Activated CD8-positive, alpha-beta T cell treated with anti-CD3 and anti-CD28 coated beads for 36 hours (primary cell): ENCODE measurements around the gene RUNX1. TPM values are rescaled to one million over a fixed set of nuclear protein-coding genes. Genes with fewer than 3 reads are reported as not detected.
A peak's percentile ranks its signal among the peaks of the same experiment; 100 is the strongest.

Experiments
- ATAC-seq: fragments of 200-7000 bp; cut with Tn5 transposase; one replicate; pipeline ENCODE4 v1.10.0; 2021; ENCODE audit warnings: mild to moderate bottlenecking, moderate library complexity
- CTCF ChIA-PET: fragments of 350-600 bp; sonication (Branson Sonifier 250); formaldehyde crosslinking; loops from one replicate; lab custom pipeline; 2021; ENCODE audit warnings: antibody characterized with exemption; lab: Charles Lee
- POLR2A ChIA-PET: fragments of 350-600 bp; sonication (Branson Sonifier 250); formaldehyde crosslinking; loops from one replicate; lab custom pipeline; 2021; ENCODE audit warnings: antibody characterized with exemption; lab: Charles Lee
- DNase-seq: peaks from one replicate; pipeline ENCODE4 v3.0.0-alpha.2; 2020
- H3K27ac Mint-ChIP-seq: one replicate; pipeline ENCODE4 v1.8.0; 2021; ENCODE audit warnings: mild to moderate bottlenecking, mixed read lengths
- H3K27me3 Mint-ChIP-seq: one replicate; pipeline ENCODE4 v1.8.0; 2021; ENCODE audit warnings: mixed read lengths
- H3K36me3 Mint-ChIP-seq: one replicate; pipeline ENCODE4 v1.8.0; 2021; ENCODE audit warnings: low read depth, mixed read lengths
- H3K4me1 Mint-ChIP-seq: one replicate; pipeline ENCODE4 v1.8.0; 2021; ENCODE audit warnings: low read depth, mixed read lengths
- H3K4me3 Mint-ChIP-seq: one replicate; pipeline ENCODE4 v1.8.0; 2021; ENCODE audit warnings: mild to moderate bottlenecking, moderate library complexity, mixed read lengths
- H3K9me3 Mint-ChIP-seq: one replicate; pipeline ENCODE4 v1.8.0; 2021; ENCODE audit warnings: mixed read lengths
- CTCF ChIP-seq: fragments of 200-600 bp; IDR thresholded peaks from one replicate; pipeline ENCODE4 v1.8.0; 2022; ENCODE audit warnings: antibody characterized with exemption, mild to moderate bottlenecking
- intact Hi-C: fragments of 100-400 bp; cut with micrococcal nuclease; formaldehyde crosslinking; loops from one replicate; pipeline ENCODE4 v1.10.0; 2022
- total RNA-seq, 2 experiments: library from RNA; stranded (reverse); gene quantifications; one replicate each; pipeline ENCODE4 v1.2.3, GENCODE V29; 2021

RUNX1 gene
- total RNA-seq, 2 experiments from 2014 or later, result 18.7 to 19.0 TPM

- Mint-ChIP-seq H3K9me3 (peaks cover 4% of the 10 kb centered on the region), H3K27ac (peak overlapping the region; percentile 97), H3K4me1 (peaks cover 85% of the 10 kb centered on the region), H3K4me3 (peak overlapping the region; percentile 80), H3K27me3 (no peaks in the 10 kb centered on the region), H3K36me3 (peaks cover 12% of the 10 kb centered on the region)
- no peak for DNase-seq
- no peak for ATAC-seq
- CTCF ChIA-PET, result interaction anchor here (0.8 to 4.9 kb wide), 17 partner anchors 8 to 375 kb away, joined by 3 to 16 read pairs (median 5); no protein-coding TSS in a partner anchor
- TF ChIP-seq CTCF, result no peak
- POLR2A ChIA-PET, result interaction anchor here (0.8 to 6.1 kb wide), 18 partner anchors 10 to 139 kb away, joined by 3 to 100 read pairs (median 6); partner anchors contain the start of gene RUNX1
- intact Hi-C loops, result loop anchor here (2.0 to 5.0 kb wide), 2 partner anchors 19 to 38 kb away; no protein-coding TSS in a partner anchor
Measured at GRCh38 chr21:35025206-35026152, 23.6 kb downstream of the RUNX1 start.

- no peak for TF ChIP-seq CTCF
- H3K4me3 Mint-ChIP-seq, result no peak overlapping the region
- POLR2A ChIA-PET, result interaction anchor here (1.0 to 6.1 kb wide), 9 partner anchors 9 to 135 kb away, joined by 3 to 100 read pairs (median 9); partner anchors contain the start of gene RUNX1
- peaks cover 8% of the 10 kb centered on the region for H3K36me3 Mint-ChIP-seq
- ATAC-seq (peak; percentile 41), DNase-seq (no peak)
- peak overlapping the region; percentile 78 for H3K27ac Mint-ChIP-seq
- H3K9me3 Mint-ChIP-seq, result peaks cover 4% of the 10 kb centered on the region
- peaks cover 85% of the 10 kb centered on the region for H3K4me1 Mint-ChIP-seq
- H3K27me3 Mint-ChIP-seq, result no peaks in the 10 kb centered on the region
- intact Hi-C loops, result no loop called here
- CTCF ChIA-PET, result interaction anchor here (0.5 to 4.9 kb wide), 5 partner anchors 9 to 89 kb away, joined by 3 to 16 read pairs (median 5); no protein-coding TSS in a partner anchor
Measured at GRCh38 chr21:35024513-35024912, 24.6 kb downstream of the RUNX1 start.

- Mint-ChIP-seq H3K36me3 (peaks cover 8% of the 10 kb centered on the region), H3K9me3 (peaks cover 4% of the 10 kb centered on the region), H3K4me3 (no peak overlapping the region), H3K27me3 (no peaks in the 10 kb centered on the region), H3K27ac (peak overlapping the region; percentile 78), H3K4me1 (peaks cover 85% of the 10 kb centered on the region)
- CTCF ChIA-PET, result interaction anchor here (0.5 to 4.9 kb wide), 3 partner anchors 9 to 49 kb away, joined by 4 to 16 read pairs (median 12); no protein-coding TSS in a partner anchor
- intact Hi-C loops, result no loop called here
- DNase-seq (no peak), ATAC-seq (no peak)
- TF ChIP-seq CTCF, result no peak
- POLR2A ChIA-PET, result interaction anchor here (1.6 to 6.1 kb wide), 3 partner anchors 21 to 135 kb away, joined by 3 to 100 read pairs (median 18); partner anchors contain the start of gene RUNX1
Measured at GRCh38 chr21:35024071-35024420, 25.1 kb downstream of the RUNX1 start.

GRCh38 chr21:35023396-35024070 lies 25.6 kb downstream of the RUNX1 start:
- CTCF ChIA-PET, result interaction anchor here (2.5 to 4.9 kb wide), 2 partner anchors 24 to 137 kb away, joined by 7 to 16 read pairs; no protein-coding TSS in a partner anchor

More at GRCh38 chr21:35023396-35024070, 25.6 kb downstream of the RUNX1 start:
- Mint-ChIP-seq H3K27me3 (no peaks in the 10 kb centered on the region), H3K4me1 (peaks cover 81% of the 10 kb centered on the region), H3K4me3 (no peak overlapping the region), H3K36me3 (peaks cover 8% of the 10 kb centered on the region), H3K27ac (peak overlapping the region; percentile 66), H3K9me3 (peaks cover 4% of the 10 kb centered on the region)
- ATAC-seq, result no peak
- POLR2A ChIA-PET, result interaction anchor here (1.4 to 6.1 kb wide), 2 partner anchors 22 to 41 kb away, joined by 3 to 100 read pairs; partner anchors contain the start of gene RUNX1
- DNase-seq, result no peak
- intact Hi-C loops, result no loop called here
- TF ChIP-seq CTCF, result no peak
